Stimulated activated CD8-positive, alpha-beta memory T cell treated with anti-CD3 and anti-CD28 coated beads, Interleukin-4, amount 100 ng/mL, for 24 hours (primary cell): ENCODE measurements around the gene PARP11.

Experiments used
- DNase-seq: peaks from one replicate; pipeline ENCODE4 v3.0.0-alpha.2; 2020; ENCODE audit warnings: low read depth

The PARP11 gene

DNA sequence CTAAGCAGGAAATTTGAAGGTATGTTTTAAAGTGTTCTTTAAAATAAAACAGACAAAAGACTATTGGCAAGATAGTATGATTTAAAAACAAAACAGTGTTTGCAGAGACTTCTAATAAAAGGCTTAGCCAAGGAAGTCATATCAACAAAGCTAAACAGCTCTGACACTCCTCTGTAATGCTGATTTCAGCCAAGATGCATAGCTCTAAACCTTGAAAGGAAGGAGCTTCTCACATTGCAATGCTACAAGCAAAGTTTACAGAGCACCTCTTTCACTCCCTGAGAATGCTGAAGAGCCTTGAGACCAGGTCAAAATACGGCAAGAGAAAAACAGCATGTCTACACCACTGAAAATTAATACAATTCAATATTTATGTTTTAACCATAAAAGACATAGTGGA, 51.8 kb downstream of the PARP11 start:
- no peak for DNase-seq

DNA sequence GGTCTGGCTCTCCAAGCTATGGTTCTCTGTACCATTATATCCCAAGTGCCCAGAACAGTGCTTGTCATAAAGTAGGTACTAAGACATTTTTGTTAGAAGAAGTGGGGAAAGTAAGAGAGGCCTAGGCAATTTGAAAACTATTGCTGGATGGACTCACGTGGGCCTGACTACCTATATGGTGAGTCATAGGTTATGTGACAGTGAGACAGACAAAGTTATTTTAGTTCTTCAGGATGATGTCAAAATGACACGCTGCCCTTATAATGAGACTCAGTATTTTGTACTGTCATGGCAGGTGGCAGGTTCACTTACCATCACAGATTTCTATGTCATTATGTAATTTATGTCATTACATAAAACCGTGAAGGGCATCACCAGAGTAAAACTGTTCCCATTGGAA, 53.1 kb downstream of the PARP11 start:
- DNase-seq: no peak

DNA sequence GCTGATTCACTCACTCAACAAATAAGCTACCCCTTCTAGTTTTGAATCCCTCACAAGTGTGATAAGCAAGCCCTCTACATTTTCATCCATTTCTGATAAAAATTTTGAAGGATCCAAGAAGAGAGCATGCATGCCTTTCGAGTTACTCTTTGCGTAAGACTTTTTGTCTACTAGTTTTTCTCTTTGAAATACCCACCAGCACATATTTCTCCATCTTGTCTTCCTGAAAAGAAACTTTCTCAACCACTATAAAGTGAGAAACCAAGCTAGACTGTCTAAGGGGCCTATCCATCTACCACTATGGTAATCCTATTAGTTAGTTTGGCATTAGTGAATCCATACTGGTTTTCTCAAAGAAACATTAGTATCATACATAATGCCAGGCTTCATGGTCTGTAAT, 56.9 kb downstream of the PARP11 start:
- DNase-seq: no peak

DNA sequence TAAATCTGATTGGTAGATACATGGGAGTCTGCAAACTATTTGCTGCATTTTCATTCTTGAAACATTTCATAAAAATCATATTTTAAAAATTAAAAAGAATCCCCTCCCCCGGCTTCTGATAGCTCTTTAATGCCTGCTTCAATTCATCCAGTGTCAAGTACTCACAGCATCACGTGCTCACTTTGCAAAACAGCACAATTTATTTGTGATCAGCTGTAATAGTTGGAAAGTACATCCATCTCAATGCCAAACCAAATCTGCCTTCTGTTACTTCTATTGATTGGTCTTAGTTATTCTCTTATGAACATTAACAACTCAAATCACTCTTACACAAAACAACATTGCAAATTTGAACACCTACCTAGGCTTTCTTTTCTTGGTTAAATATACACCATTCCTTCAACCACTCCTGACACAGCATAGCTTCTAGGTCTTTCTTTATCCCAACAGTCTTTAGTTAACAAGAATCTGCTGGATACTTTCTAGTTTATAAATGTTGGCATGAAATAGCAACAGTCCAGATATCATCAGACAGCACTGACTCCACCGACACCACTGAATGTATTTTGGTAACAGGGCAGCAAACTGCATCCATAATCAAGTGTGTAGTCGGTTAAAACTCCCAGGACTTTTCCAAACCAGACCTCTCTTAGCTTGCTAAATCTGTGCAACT, 58.0 kb downstream of the PARP11 start:
- no peak for DNase-seq

DNA sequence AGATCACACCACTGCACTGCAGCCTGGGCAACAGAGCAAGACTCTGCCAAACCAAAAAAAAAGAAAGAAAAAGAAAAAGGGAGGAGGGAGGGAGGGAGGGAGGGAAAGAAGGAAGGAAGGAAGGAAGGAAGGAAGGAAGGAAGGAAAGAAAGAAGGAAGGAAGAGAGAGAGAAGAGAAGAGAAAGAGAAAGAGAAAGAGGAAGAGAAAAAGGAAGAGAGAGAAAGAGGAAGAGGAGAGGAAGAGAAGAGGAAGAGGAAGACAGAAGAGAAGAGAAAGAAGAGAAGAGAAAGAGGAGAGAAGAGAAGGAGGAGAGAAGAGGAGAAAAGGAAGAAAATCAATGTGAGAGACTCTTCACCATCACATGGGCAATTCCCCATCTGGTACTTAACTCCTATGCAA, 62.7 kb downstream of the PARP11 start:
- DNase-seq: no peak

DNA sequence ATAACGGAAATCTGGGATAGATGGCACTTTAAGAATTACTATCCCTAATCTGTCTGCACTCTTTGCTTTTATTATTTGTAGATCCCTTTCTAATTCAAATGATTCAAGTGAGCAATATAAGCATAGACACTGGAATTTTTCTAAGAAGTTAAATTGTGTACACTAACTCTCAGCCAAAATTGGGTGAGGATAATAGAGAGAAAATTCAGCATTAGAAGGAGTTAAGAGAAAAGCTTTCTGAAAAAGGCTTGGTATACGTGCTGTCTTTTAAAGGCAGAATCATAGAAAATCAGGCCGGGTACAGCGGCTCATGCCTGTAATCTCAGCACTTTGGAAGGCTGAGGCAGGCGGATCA, 63.2 kb downstream of the PARP11 start:
- DNase-seq: no peak

DNA sequence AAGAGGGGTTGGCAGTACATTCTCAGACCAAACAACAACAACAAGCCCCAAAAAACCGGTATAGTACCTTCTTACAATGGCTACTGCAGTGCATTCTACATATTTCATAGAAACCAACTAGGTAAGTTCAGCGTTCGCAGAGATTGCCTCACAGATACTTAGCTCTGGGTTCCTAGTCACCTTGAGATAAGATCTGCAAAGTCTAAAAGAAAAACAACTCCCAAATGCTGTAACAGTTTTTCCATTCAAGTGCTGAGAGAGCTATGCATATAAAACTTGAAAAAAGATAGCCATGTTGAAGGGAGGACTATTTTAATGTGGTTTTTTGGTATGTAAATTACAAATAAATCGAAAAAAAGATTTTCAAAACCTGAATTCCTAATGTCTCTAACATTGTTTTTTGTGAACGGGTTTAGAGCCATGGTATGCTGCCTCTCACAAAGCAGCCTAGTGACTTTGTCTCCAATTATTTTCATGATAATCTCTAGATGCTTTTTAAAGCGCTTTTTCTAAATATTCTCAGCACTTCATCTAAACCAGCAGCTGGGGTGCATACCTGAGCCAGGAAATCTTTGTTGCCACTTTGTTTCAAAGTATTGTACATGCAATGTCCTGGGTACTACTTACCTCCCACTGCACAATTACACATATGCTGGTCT, 63.7 kb downstream of the PARP11 start:
- no peak for DNase-seq

DNA sequence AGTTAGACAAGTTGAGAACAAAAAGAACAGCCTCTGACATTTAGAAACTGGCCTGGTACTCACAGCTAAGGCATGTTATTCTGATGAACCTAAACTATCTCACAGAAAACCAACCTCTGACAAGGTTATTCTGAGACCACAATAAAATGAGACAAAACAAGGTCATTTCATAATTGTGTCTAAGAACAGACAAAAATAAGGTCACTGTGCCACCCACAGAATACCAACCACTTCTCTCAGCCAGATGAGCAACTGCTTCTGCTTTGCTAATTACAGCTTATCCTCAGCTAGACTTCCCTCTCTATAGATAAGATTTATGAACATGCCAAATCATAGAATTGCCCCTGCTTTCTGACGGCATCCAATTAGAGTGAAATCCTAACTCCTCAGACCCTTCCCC, 68.1 kb downstream of the PARP11 start:
- DNase-seq: no peak

DNA sequence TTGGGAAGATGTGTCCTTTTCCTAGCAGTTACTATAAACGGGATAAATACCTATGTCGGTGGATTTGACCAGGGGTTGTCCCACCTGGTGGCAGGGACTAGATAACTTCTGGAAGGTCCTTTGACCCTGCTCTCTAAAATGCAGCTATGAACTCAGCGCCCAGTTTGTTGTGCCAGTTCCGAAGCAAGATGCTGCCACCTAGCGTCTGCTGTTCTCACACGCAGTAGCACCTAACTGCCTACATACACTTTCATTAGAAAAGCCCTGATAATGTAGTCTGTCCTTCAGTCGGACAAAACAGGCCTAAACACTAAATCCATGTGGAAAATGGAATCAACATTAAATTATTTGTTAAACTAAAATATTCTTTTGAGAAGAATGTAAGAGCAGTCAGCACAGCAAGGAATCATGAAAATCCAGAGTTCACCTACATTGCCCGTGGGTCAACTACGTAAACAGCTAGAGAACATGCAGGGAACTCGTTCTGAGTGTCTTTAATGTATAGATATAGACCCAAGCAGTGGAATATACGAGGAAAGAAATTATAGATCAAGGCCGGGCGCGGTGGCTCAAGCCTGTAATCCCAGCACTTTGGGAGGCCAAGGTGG, 69.2 kb downstream of the PARP11 start:
- DNase-seq: peak; percentile 51

DNA sequence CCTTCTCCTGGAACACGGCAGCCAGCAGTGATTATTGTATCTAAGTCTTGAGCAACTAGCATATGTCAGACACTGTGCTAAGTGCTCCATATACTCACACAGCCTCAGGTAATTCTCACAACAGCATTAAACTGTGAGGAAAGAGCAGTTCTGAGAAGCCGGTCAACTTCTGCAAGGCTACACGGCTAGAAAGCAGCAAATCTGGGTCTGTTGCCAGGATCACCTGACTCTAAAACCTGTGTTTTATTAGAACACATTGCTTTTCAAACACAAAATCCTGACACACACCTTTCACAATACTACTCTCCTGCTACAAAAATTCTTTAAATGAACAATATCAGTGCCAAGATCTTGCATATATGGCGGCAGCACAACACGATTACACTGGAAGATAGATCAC, 70.5 kb downstream of the PARP11 start:
- DNase-seq: no peak

DNA sequence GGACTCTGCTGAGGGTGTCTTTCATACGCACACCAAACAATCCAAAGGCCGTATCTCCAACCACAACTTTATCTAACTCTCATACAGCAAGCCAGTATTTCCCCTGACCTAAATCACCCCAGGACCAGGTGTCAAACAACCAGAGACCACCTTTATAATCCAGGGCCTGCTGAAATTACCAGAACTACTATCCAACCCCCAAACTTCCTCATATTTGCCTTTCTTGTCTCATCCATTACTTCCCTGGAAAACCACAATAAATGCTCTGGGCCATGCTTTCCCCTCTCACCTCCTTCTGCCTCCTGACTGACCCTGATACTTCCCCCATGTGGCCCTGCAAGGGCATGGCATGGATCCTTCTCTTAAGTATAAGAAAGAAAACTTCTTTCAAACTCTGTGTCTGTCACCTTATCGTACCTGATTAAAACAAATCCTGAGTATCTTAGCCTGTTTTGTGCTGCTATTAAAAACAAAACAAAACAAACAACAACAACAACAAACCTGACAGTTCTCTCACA, 75.6 kb downstream of the PARP11 start:
- no peak for DNase-seq

DNA sequence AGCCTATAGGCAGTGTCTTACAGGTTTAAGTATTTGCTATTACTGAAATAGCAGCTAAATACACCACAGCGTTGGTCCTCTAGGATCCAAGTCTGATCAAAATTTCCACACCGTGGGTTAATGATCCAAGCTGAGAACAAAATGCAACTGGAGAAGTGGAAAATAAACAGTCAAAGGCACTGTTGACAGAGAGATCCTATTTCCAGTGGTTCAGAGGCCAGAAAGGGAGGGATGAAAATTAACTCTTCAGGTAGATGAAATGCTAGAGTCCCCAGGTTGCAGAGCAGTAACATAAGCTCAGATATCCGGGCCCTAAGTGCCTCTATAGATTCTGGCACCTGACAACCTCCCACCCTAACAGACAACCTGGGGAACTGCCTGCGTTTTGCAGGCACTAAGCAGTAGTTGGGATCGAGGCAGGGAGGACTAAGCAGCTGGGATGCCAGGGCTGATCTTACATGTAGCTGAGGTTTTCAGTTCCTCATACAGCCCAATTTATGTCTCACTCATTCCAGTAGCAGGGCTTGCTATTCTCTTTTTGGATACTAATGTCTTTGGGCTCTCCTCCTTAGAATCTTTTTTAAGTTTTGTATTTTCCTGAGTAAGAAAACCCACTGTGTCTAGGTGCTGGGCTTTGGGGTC, 77.6 kb downstream of the PARP11 start:
- DNase-seq: no peak

DNA sequence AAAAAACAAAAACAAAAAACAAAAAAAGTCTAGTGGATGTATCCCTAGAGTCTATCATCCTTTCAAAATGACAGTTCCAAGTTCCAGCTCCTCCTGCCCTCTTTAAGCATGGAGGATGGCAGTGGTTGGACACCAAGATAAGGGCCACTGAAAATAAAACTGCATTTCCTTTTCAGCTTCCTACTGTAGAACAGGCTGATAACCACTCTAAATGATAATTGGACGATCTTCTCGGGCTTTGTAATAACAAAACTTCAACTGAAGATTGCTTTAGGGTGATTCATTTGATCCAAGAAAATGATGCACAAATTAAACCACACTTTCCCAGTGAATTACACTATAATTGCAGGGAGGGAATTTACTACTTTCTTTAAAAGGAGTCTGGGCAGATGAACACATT, 78.1 kb downstream of the PARP11 start:
- DNase-seq: no peak

DNA sequence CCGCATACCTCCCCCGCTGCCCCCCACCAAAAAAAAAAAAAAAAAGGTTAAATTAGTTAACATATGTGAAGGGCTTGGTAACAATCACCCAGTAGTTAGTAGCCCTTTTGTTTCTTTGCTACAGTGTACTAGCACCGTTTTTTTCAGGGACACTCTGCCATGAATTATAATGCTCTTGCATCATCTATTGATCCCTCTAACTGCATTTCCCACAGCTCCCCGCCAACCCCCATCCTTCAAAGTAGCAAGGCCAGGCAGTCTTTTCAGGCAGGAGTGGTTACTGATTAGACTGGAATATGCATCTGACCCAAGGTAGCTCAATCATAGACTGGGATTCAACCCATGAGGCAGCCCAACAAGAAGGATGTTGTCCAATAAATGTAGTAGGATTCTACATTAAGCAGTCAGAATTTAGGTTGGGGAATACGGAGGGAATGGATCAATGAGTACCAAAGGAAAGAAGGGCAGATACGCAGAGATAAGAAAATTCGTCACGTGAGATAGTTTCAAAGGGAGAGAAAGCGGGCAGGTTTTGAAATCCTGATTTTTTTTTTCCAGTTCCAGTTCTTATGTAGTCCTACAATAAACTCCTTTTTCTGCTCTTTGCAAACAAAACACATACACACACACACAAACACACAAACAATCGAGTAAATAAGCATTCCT, 80.4 kb downstream of the PARP11 start:
- DNase-seq: no peak

DNA sequence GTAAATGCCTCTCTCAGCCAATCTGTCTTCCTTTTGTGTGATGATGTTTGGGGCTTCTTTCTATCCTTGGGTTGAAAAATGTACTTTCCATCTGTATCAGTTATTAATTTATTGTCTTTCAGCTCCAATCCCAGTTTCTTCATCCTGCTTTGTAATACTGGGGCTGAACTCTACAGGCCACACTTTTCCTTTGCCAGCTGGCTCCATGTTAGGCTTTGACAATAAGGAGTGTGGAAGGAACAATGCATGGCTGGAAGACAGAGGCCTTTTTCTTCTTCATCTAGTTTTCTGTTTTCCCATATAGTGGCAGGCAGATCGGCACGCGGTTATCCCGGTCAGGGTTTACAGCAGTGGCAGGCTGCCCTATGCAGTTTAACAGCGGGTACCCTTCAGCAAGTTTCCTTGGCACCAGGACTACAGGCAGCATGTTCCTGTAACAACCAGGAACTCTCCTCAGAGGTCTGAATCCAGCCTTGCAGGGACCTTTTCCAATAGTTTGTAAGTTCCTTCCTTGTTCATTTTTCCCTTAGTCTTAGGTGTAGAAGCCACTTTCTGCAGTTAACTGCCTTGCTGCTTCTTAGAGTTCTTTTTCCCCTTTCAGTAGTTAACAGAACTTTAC, 81.8 kb downstream of the PARP11 start:
- DNase-seq: no peak

DNA sequence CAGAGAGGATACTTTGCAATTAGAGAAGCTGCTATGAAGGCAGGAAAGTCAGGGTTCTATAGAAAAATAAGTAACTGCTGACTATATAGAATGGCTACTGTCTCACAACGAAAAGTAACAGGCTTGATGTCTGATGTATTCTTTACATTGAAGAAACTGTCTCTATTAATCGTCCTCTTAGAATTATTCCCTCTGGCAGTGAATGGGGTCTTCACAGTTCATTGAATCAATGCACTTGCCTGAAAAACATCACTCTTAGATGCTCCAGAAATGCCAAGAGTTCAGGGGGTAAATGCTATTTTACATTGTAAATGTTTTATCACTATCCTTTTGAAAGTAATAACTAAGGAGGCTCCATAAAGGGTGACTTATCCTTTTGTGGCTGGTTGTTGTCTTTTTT, 82.6 kb downstream of the PARP11 start:
- no peak for DNase-seq

DNA sequence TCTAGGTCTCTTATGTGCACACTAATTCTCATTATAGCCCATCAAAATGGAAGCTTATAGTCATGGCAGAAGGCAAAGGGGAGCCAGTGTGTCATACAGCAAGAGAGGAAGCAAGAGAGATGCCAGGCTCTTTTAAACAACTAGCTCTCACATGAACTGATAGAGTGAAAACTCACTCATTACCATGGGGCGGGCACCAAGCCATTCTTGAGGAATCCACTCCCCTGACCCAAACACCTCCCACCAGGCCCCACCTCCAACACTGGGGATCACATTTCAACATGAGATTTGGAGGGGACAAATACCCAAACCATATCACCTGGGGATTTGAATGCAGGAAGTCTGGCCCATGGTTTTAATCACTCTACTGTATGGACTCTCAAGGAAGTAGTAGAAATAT, 83.4 kb downstream of the PARP11 start:
- DNase-seq: no peak

DNA sequence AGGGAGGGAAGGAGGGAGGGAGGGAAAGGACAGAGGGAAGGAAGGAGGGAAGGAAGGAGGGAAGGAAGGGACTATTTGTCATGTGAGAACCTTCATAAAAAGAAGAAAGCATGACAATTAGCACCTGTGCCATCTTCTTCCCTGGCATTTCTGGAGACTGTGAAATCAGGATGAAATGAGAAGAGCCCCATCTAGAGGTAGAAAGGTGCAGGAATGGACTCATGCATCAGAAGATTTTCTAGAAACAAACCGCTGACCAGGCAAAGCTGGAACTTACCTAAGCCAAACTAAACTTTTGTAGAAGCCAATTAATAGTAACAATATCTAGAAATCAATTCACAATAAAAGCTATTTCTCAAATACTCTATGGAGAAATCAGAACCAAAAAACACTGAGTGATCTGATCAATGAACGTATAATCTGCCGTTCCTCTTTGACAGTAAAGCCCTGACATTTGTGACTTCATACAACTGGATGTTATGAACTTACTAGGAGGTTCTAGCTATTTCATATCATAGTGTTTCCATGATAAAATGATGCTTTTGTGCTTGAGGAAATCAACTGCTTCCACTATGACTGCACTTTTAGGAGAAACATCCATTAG, 95.9 kb downstream of the PARP11 start:
- no peak for DNase-seq

DNA sequence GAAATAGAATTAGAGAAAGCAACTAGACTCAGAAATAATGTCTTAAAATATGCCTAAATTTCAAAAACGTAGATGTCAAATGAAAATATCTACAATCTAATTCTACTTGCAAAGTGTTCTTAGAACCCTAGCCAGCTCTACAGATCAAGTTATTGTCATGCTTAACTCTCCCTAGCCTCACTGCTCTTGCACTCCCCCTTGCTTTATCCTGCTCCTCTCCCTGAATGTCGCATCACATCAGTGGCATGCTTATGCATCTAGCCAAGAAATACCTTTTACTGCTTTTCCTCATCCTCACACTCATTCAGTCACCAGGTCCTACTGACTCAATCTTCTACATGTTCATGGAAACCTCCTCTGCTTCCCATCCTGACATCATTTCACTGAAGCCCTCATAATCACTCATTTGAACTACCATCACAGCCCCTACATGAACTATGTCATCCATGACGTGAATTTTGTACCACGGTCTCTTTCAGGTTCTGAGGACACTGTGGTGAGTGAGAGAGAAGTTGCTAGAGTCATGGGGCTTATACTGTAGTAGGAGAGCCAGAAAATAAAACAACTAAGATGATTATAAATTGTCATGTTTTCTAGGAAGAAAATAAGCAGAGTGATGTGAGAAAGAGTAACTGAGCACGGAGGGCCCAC, 97.7 kb downstream of the PARP11 start:
- no peak for DNase-seq

DNA sequence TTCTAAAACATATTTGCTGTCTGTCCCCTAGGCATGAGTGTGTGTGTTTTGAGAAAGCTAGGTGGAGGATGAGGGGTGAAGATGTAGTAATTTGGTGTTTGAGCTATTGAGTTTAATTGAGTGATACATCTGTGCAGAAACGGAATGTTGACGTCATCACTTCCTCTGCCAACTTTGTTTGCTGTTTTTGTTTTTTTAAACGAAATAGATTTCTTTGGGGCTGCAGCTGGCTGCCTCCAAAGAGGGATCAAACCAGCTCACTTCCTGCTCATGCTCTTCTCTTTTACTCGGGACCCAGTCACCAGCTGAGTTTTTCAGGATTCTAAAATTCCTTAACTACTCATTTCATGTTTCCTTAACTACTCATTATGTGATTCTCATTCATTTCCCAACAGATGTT, 100.8 kb downstream of the PARP11 start:
- no peak for DNase-seq

DNA sequence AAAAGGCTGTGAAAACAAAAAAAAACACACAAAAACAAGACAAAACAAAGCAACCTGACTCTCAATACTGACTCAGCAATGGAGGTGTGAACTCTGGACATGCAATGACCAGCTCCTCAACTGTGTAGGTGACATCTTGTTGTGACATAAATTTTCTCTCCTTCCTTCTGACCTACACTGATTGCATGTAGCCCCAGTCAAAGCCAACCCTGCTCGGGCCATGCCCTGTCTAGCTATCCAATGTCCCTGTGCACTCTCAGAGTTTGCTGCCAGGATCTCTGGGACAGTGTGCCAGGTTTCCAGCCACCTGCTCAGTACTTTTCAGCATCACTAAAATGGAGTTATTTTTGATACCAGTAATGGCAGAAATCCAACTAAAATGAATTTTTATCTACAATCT, 101.3 kb downstream of the PARP11 start:
- DNase-seq: no peak
